ENCODE data around the gene RSPH6A. TPM values are rescaled to one million over a fixed set of nuclear protein-coding genes. Genes with fewer than 3 reads are reported as not detected.

The RSPH6A gene
- total RNA-seq, 4 donors from 2014 or later: 0.38 to 0.68 TPM; not detected in 2

GRCh38 chr19:45764945-45765701 is 50.0 kb downstream of the RSPH6A start:
- Histone ChIP-seq H3K36me3 (no peaks in the 10 kb centered on the region), H3K4me3 (no peak overlapping the region), H3K27ac (no peak overlapping the region), H3K27me3 (no peaks in the 10 kb centered on the region), H3K9me3 (no peaks in the 10 kb centered on the region), H3K4me1 (peaks cover 35% of the 10 kb centered on the region)
- WGBS: 60% methylated on average over 7 of the region's 21 CpGs
- no peak for TF ChIP-seq EP300 (IDR thresholded peaks at IDR 0.05)
- no peak for TF ChIP-seq CTCF (IDR thresholded peaks at IDR 0.05)
- TF ChIP-seq POLR2AphosphoS5 (IDR thresholded peaks at IDR 0.05): no peak
- TF ChIP-seq POLR2A (IDR thresholded peaks at IDR 0.05): no peak
- no peak for DNase-seq (ENCODE audit: low spot score in 2 of 2)

GRCh38 chr19:45764475-45764874 is 50.6 kb downstream of the RSPH6A start:
- Histone ChIP-seq H3K27me3 (no peaks in the 10 kb centered on the region), H3K4me3 (no peak overlapping the region), H3K27ac (no peak overlapping the region), H3K36me3 (no peaks in the 10 kb centered on the region), H3K9me3 (no peaks in the 10 kb centered on the region), H3K4me1 (peaks cover 33% of the 10 kb centered on the region)
- TF ChIP-seq POLR2AphosphoS5 (IDR thresholded peaks at IDR 0.05) (no peak), POLR2A (IDR thresholded peaks at IDR 0.05) (no peak), CTCF (IDR thresholded peaks at IDR 0.05) (no peak), EP300 (IDR thresholded peaks at IDR 0.05) (no peak)
- DNase-seq (ENCODE audit: low spot score in 2 of 2): no peak
- WGBS: 72% methylated on average over 6 of the region's 6 CpGs

- no peak overlapping the region for H3K4me3 ChIP-seq
- H3K9me3 ChIP-seq: no peaks in the 10 kb centered on the region
- peaks cover 32% of the 10 kb centered on the region for H3K4me1 ChIP-seq
- no peaks in the 10 kb centered on the region for H3K36me3 ChIP-seq
- no peak for DNase-seq (ENCODE audit: low spot score in 2 of 2)
- no peaks in the 10 kb centered on the region for H3K27me3 ChIP-seq
- no peak for TF ChIP-seq POLR2AphosphoS5 (IDR thresholded peaks at IDR 0.05)
- no peak for TF ChIP-seq EP300 (IDR thresholded peaks at IDR 0.05)
- TF ChIP-seq CTCF (IDR thresholded peaks at IDR 0.05): no peak
- TF ChIP-seq POLR2A (IDR thresholded peaks at IDR 0.05): no peak
- H3K27ac ChIP-seq: no peak overlapping the region
- WGBS: 60% methylated on average over 9 of the region's 27 CpGs
Observed at GRCh38 chr19:45763691-45764294, 51.3 kb downstream of the RSPH6A start.

- Histone ChIP-seq H3K9me3 (no peaks in the 10 kb centered on the region), H3K36me3 (no peaks in the 10 kb centered on the region), H3K27me3 (no peaks in the 10 kb centered on the region), H3K4me3 (no peak overlapping the region), H3K4me1 (peaks cover 32% of the 10 kb centered on the region), H3K27ac (no peak overlapping the region)
- WGBS: 90% methylated on average over 4 of the region's 15 CpGs
- DNase-seq (ENCODE audit: low spot score in 2 of 2): no peak
- TF ChIP-seq CTCF (IDR thresholded peaks at IDR 0.05): no peak
- TF ChIP-seq POLR2A (IDR thresholded peaks at IDR 0.05): no peak
- TF ChIP-seq POLR2AphosphoS5 (IDR thresholded peaks at IDR 0.05): no peak
- TF ChIP-seq EP300 (IDR thresholded peaks at IDR 0.05): no peak
Observed at GRCh38 chr19:45762870-45763631, 52.1 kb downstream of the RSPH6A start.

GRCh38 chr19:45761714-45762113 is 53.4 kb downstream of the RSPH6A start:
- H3K9me3 ChIP-seq: no peaks in the 10 kb centered on the region
- H3K4me1 ChIP-seq: peaks cover 20% of the 10 kb centered on the region
- TF ChIP-seq POLR2AphosphoS5 (IDR thresholded peaks at IDR 0.05): no peak
- TF ChIP-seq EP300 (IDR thresholded peaks at IDR 0.05): no peak
- no peak for TF ChIP-seq CTCF (IDR thresholded peaks at IDR 0.05)
- no peak for TF ChIP-seq POLR2A (IDR thresholded peaks at IDR 0.05)
- H3K4me3 ChIP-seq: no peak overlapping the region
- WGBS: 80% methylated on average over 10 of the region's 17 CpGs
- H3K27ac ChIP-seq: no peak overlapping the region
- no peak for DNase-seq (ENCODE audit: low spot score in 2 of 2)
- H3K27me3 ChIP-seq: no peaks in the 10 kb centered on the region
- no peaks in the 10 kb centered on the region for H3K36me3 ChIP-seq

Data from suprapubic skin (tissue), 4 donors.